GM18867 (cell line): ENCODE results near the gene BTN1A1.

Source experiments
- ATAC-seq: cut with Tn5 transposase; IDR thresholded peaks from one replicate; pipeline ENCODE4 v1.9.1; 2021; ENCODE audit warnings: mild to moderate bottlenecking, moderate library complexity; ENCODE audit not compliant: unreplicated experiment

Gene BTN1A1

GRCh38 chr6:26556263-26557070 is 56.4 kb downstream of the BTN1A1 start:
- no peak for ATAC-seq
